RWPE2 (cell line): Measurements from ENCODE around the gene SPDL1.

Source experiments
- ATAC-seq: fragments of 200-7000 bp; cut with Tn5 transposase; 3 replicates; pipeline ENCODE4 v1.9.1; 2021; ENCODE audit warnings: low read depth
- DNase-seq: peaks from one replicate; pipeline ENCODE4 v3.0.0-alpha.2; 2020; ENCODE audit warnings: low spot score
- H3K27ac ChIP-seq: fragments of 450-650 bp; 2 replicates; pipeline ENCODE4 v1.5.1; 2017; ENCODE audit warnings: mild to moderate bottlenecking; ENCODE audit not compliant: poor library complexity, severe bottlenecking
- H3K27me3 ChIP-seq: fragments of 250-450 bp; sonication (Bioruptor Pico); 2 replicates; pipeline ENCODE4 v1.5.1; 2021; ENCODE audit warnings: mild to moderate bottlenecking, moderate library complexity; ENCODE audit not compliant: insufficient read depth, poor library complexity, severe bottlenecking
- H3K36me3 ChIP-seq: fragments of 250-450 bp; sonication (Bioruptor Pico); 2 replicates; pipeline ENCODE4 v1.5.1; 2020; ENCODE audit warnings: low read depth, mild to moderate bottlenecking, moderate library complexity
- H3K4me1 ChIP-seq: fragments of 250-450 bp; sonication (Bioruptor Pico); 2 replicates; pipeline ENCODE4 v1.5.1; 2021; ENCODE audit warnings: mild to moderate bottlenecking, moderate library complexity; ENCODE audit not compliant: insufficient read depth, poor library complexity, severe bottlenecking
- H3K4me3 ChIP-seq: fragments of 250-450 bp; sonication (Bioruptor Pico); 2 replicates; pipeline ENCODE4 v1.5.1; 2021; ENCODE audit warnings: mild to moderate bottlenecking, moderate library complexity; ENCODE audit not compliant: severe bottlenecking
- H3K9me3 ChIP-seq: fragments of 250-450 bp; sonication (Bioruptor Pico); 2 replicates; pipeline ENCODE4 v1.5.1; 2021; ENCODE audit warnings: mild to moderate bottlenecking, moderate library complexity; ENCODE audit not compliant: severe bottlenecking
- CTCF ChIP-seq: fragments of 450-650 bp; IDR thresholded peaks from one replicate; pipeline ENCODE4 v1.5.1; 2017; ENCODE audit warnings: mild to moderate bottlenecking, moderate library complexity; ENCODE audit not compliant: poor library complexity, severe bottlenecking

SPDL1 gene

DNA sequence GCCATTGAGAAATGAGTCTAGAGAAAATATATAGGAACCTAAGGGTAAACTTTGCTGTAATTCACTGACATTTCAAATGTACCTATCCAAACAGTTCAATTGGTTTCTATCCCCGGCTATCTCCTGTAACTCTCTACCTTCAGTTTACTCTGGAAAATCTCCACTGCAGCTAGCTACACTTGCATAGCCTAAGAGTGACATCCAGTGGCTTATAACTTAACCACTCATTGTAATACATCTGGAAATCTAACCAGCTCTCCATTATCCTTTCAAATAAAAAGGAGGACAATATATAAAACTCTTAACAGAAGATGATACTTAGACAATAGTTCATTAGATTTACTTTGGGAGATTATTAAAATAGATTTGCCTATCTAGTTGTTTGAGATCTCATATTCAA, 35.3 kb upstream of the SPDL1 start:
- ATAC-seq (peak; percentile 87), DNase-seq (no peak)
- H3K36me3 ChIP-seq: no peaks in the 10 kb centered on the region
- no peak overlapping the region for H3K4me3 ChIP-seq
- peak; percentile 87 for TF ChIP-seq CTCF
- H3K27me3 ChIP-seq: peaks cover 9% of the 10 kb centered on the region
- H3K27ac ChIP-seq: no peak overlapping the region
- H3K9me3 ChIP-seq: no peaks in the 10 kb centered on the region
- H3K4me1 ChIP-seq: no peaks in the 10 kb centered on the region

GRCh38 chr5:169549453-169550100, 34.0 kb upstream of the SPDL1 start:
- no peak for TF ChIP-seq CTCF
- no peak for ATAC-seq
- Histone ChIP-seq H3K4me3 (no peak overlapping the region), H3K27ac (no peak overlapping the region), H3K36me3 (no peaks in the 10 kb centered on the region), H3K27me3 (peaks cover 10% of the 10 kb centered on the region), H3K9me3 (no peaks in the 10 kb centered on the region), H3K4me1 (no peaks in the 10 kb centered on the region)
- DNase-seq: no peak

- no peak overlapping the region for H3K27ac ChIP-seq
- H3K4me1 ChIP-seq: no peaks in the 10 kb centered on the region
- DNase-seq (no peak), ATAC-seq (no peak)
- H3K4me3 ChIP-seq: no peak overlapping the region
- H3K27me3 ChIP-seq: peaks cover 10% of the 10 kb centered on the region
- no peak for TF ChIP-seq CTCF
- H3K9me3 ChIP-seq: no peaks in the 10 kb centered on the region
- H3K36me3 ChIP-seq: no peaks in the 10 kb centered on the region
Observed at GRCh38 chr5:169550227-169550626, 33.3 kb upstream of the SPDL1 start.

DNA sequence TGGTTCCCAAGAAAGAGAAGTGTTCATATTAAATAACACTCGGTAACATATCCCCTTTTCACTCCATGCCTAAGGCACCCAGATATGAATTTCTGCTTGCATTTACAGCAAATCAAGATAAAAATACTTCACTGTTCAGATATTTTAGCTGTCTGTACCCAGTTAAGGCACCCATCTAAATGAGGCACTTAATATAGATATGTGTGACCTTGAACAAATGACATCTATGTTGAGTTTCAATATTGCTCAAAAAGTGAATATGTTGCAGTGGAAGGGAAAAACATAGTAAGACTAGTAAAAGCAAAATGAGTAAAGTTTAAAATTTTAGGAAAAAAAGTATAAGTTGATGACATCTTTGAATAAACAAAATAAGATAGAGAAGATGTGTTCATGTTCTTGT, 32.4 kb upstream of the SPDL1 start:
- peaks cover 10% of the 10 kb centered on the region for H3K27me3 ChIP-seq
- TF ChIP-seq CTCF: no peak

GRCh38 chr5:169551696-169552095, 31.9 kb upstream of the SPDL1 start:
- no peak for DNase-seq
- no peaks in the 10 kb centered on the region for H3K36me3 ChIP-seq
- H3K9me3 ChIP-seq: no peaks in the 10 kb centered on the region
- no peak overlapping the region for H3K27ac ChIP-seq
- ATAC-seq: no peak
- peaks cover 10% of the 10 kb centered on the region for H3K27me3 ChIP-seq
- no peak for TF ChIP-seq CTCF
- no peak overlapping the region for H3K4me3 ChIP-seq
- no peaks in the 10 kb centered on the region for H3K4me1 ChIP-seq

More for the DNA sequence above, 32.4 kb upstream of the SPDL1 start:
- ATAC-seq (no peak), DNase-seq (no peak)
- H3K27ac ChIP-seq: no peak overlapping the region
- H3K4me1 ChIP-seq: no peaks in the 10 kb centered on the region
- no peak overlapping the region for H3K4me3 ChIP-seq
- no peaks in the 10 kb centered on the region for H3K9me3 ChIP-seq
- no peaks in the 10 kb centered on the region for H3K36me3 ChIP-seq
